ELR (cell line): Measurements from ENCODE around the gene RGP1.
A peak's percentile ranks its signal among the peaks of the same experiment; 100 is the strongest.

Experiments used
- DNase-seq: peaks from one replicate; pipeline ENCODE4 v3.0.0-alpha.2; 2015; ENCODE audit warnings: low read depth

RGP1 gene

GRCh38 chr9:35771943-35772342 is 22.9 kb downstream of the RGP1 start:
- peak; percentile 59 for DNase-seq

DNA sequence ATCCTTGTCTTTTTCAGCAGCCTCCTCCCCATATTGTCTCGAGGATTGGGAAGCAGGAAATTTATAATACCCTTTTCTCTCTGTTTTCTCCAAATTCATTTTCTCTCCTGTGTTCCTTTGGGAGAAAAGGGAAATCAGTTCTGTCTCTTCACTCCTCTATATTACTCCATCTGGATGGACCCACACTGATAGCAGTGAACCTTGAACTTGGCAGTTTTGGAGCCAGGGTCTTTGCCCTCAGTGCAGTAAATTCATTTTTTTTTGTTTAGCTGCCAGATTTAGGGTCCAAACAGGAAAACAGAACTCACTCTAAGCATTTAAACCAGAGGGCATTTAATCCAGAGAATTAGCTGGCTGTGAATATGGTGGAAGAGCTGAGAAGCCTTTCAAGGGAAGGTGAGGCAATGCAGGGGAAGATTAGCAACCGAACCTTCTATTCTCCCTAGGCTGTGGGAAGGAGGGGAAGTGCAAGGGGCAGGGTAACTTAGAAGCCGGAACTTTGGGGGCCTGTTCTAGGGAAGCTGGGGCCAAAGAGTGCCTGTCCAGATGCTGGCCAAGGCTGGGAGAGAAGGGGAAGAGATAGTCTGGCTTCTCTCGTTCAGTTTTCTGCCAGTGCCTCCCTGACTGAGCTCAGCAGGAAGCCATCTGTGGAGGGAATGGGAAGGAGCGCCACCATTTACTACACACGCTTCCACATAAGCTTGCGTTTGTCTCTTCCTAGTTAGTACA is 26.0 kb downstream of the RGP1 start:
- DNase-seq, result no peak

- no peak for DNase-seq
Measured at GRCh38 chr9:35776018-35776417, 26.9 kb downstream of the RGP1 start.

GRCh38 chr9:35778496-35778895 is 29.4 kb downstream of the RGP1 start:
- DNase-seq, result no peak

DNA sequence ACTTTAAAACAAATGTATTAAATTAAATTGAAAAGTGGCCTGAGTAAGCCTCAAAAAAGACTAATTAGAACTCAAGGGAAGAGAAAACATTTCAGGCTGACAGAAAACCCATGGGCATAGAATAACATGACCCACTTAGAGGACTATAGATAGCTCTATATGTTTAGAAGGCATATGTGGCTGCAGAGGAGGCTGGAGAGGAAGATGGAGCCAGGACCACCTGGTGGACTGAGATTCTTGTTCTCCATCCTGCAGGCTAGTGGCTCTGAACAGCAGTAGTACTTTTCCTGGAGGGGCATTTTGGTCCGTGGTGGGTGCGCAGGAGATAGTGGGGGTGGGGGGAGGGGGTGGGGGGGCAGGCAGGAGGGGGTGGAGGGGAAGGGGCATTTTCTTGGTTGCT is 32.0 kb downstream of the RGP1 start:
- no peak for DNase-seq

GRCh38 chr9:35783418-35783817 is 34.3 kb downstream of the RGP1 start:
- no peak for DNase-seq

DNA sequence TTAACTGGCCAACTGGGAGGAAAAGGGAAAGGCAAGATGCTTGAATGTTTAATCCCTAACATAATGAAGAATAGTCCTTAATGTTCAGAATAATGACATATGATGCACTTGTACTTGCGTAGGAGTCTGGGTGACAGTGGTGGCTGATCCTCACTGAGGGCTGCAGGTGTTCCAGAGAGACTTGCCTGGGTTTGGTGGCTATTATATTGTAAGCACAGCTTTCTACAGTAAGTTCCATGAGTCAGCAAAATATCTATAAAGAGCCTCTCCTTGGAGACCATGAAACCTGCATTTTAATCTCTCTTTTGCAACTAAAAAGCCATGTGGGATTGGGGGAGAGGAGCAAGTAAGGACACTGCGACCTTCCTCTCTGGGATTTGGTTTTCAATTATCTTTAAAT is 40.5 kb downstream of the RGP1 start:
- no peak for DNase-seq

DNA sequence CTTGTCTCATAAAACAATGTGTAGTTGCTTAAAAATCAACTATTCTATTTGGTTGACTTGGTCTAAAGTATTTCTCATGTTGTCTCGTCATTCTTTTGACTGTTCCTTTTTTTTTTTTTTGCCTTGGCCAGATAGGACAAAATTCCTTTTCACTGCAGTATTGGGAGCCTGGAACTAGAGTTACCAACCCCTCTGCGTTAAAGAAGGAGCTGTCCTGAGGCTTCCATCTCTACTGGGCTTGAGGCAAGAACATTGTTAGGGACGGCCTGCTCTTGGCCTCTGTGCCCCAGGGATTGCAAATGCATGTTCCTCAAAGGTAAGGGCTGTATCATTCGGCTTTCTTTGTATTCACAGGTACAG is 40.9 kb downstream of the RGP1 start:
- no peak for DNase-seq

- DNase-seq, result peak; percentile 91
Measured at GRCh38 chr9:35790385-35791296, 41.6 kb downstream of the RGP1 start.

GRCh38 chr9:35791297-35791921 is 42.3 kb downstream of the RGP1 start, which contains the start of gene NPR2:
NPR2 (plus strand) TSS chr9:35791591; CDS start chr9:35792409, 818 bp downstream.
- DNase-seq, result peak; percentile 61

DNA sequence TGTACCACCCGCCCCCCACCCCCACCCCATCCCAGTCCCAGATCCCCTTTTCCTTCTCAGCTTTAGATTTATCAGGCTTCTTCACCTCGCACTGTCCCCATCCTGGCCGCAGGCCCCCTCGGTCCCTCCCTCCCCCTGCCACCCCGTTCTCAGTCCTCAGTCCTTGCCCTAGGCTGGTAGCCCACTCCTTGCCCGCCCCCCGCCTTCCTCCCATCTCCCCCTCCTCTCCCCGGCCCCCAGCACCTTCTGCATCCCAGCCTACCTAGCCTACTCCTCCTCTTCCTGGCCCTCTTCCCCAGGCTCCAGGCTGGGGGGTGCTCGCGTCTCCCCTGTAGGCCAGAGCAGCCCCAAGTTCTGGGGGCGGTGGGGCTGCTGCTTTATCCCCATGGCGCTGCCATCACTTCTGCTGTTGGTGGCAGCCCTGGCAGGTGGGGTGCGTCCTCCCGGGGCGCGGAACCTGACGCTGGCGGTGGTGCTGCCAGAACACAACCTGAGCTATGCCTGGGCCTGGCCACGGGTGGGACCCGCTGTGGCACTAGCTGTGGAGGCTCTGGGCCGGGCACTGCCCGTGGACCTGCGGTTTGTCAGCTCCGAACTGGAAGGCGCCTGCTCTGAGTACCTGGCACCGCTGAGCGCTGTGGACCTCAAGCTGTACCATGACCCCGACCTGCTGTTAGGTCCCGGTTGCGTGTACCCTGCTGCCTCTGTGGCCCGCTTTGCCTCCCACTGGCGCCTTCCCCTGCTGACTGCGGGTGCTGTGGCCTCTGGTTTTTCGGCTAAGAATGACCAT is 43.1 kb downstream of the RGP1 start:
- no peak for DNase-seq

DNA sequence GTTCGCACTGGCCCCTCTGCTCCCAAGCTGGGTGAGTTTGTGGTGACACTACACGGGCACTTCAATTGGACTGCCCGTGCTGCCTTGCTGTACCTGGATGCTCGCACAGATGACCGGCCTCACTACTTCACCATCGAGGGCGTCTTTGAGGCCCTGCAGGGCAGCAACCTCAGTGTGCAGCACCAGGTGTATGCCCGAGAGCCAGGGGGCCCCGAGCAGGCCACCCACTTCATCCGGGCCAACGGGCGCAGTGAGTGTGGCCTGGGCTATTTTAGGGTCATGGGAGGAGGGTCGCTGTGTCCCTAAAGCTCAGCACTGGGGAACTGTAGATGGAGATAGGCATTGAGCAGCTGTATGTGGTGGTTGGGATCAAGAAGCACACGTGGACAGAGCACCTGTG is 43.7 kb downstream of the RGP1 start:
- DNase-seq, result no peak

GRCh38 chr9:35793461-35793860 is 44.4 kb downstream of the RGP1 start:
- DNase-seq, result no peak

DNA sequence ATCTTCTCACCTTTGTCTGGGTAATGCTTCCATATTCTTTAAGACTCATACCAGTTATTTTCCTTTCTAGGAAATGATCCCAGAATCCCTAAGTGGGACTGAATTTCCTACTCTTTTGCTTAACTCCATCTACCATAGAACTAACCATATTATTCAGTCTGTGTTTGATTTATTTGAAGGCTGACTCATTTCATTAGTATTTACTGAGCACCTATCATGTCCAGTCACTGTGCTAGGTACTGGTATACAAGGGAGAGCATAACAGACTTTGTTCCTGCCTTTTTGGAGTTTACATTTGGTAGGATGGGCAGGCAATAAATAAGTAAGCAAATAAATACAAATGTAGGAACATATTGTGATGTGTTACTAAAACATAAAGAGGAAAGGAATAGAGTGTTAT is 46.6 kb downstream of the RGP1 start:
- DNase-seq, result peak; percentile 66

- DNase-seq, result peak; percentile 28
Measured at GRCh38 chr9:35797311-35798109, 48.4 kb downstream of the RGP1 start.

DNA sequence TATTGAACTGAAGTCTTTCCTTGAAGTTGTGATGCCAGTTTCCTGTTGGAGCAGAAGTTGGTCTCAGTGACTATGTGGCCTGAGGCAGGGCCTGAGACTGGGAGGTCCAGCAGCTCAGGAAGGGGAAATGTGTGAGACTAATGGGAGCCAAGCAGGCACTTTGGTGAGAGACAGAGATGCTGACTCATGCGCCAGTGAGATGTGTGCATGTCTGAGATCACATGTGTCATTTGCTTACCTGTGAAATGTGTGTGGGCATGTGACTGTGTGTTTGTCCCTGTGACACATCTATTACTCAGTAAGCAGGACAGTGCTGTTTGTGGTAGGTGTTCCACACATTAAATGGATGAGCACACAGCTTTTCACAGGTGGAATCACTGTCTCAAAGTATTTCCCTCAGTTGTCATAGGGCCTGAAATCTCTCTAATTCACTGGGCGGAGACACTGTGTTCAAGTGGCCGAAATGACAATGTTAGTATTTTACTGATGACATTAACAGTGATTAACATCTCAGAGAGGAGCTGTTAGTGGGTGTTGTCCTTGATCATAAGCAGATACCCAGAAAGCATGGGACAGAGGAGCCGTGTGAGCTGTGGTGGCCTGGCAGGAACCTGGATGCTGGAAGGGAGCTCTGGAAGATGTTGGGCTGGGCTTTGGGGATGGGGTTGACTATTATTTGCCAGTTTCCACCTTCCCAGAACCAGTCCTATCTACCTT is 49.7 kb downstream of the RGP1 start:
- peak; percentile 94 for DNase-seq

- no peak for DNase-seq
Measured at GRCh38 chr9:35800530-35800929, 51.4 kb downstream of the RGP1 start.

GRCh38 chr9:35801328-35802128 is 52.4 kb downstream of the RGP1 start:
- DNase-seq, result no peak

DNA sequence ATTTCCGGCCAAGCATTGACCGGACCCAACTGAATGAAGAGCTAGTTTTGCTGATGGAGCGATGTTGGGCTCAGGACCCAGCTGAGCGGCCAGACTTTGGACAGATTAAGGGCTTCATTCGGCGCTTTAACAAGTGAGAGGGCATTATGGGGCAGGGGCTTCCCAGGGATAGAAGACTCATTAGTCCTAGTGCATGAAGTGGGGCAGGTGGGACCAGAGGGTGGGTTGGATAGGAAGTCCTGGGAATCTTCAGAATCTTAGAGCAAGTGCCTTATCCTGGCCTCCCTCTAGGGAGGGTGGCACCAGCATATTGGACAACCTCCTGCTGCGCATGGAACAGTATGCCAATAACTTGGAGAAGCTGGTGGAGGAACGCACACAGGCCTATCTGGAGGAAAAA is 57.0 kb downstream of the RGP1 start:
- DNase-seq, result no peak
